Neural progenitor cell (in vitro differentiated cells): ENCODE measurements around the gene TATDN2.

Experiments
- EZH2phosphoT487 ChIP-seq: fragments of 200-600 bp; sonication (generic); IDR thresholded peaks from 2 replicates; pipeline ENCODE4 v1.6.1; 2017; ENCODE audit warnings: antibody characterized with exemption
- TF ChIP-seq, protein P1 (sequence below): fragments of 200-600 bp; sonication (generic); IDR thresholded peaks from 2 replicates; pipeline ENCODE4 v1.5.1; 2017; ENCODE audit warnings: antibody characterized with exemption, mild to moderate bottlenecking

DNA sequence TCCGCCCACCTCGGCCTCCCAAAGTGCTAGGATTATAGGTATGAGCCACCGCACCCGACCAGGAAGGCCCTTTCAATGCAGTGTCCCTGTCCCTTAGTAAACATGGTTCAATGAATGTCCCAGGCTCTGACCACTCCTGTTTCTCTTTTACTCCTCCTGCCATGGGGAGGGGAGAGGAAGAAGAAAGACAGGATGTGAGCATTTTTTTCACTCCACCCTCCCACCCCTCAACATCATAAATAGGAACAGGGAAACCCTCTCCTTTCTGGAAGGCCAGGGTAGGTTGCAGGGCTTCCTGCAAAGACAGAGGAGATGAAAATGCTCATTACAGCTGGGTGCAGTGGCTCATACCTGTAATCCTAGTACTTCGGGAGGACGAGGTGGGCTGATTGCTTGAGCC, 7.5 kb upstream of the TATDN2 start:
- TF ChIP-seq, protein P1, sequence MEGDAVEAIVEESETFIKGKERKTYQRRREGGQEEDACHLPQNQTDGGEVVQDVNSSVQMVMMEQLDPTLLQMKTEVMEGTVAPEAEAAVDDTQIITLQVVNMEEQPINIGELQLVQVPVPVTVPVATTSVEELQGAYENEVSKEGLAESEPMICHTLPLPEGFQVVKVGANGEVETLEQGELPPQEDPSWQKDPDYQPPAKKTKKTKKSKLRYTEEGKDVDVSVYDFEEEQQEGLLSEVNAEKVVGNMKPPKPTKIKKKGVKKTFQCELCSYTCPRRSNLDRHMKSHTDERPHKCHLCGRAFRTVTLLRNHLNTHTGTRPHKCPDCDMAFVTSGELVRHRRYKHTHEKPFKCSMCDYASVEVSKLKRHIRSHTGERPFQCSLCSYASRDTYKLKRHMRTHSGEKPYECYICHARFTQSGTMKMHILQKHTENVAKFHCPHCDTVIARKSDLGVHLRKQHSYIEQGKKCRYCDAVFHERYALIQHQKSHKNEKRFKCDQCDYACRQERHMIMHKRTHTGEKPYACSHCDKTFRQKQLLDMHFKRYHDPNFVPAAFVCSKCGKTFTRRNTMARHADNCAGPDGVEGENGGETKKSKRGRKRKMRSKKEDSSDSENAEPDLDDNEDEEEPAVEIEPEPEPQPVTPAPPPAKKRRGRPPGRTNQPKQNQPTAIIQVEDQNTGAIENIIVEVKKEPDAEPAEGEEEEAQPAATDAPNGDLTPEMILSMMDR = no peak
- TF ChIP-seq EZH2phosphoT487 = no peak
